Epithelial cell of proximal tubule (primary cell): ENCODE results near the gene TATDN2. TPM values are rescaled to one million over a fixed set of nuclear protein-coding genes. Genes with fewer than 3 reads are reported as not detected.

Experiments used
- DNase-seq: peaks from one replicate; pipeline ENCODE4 v3.0.0-alpha.2; 2011; ENCODE audit warnings: low read depth
- H3K4me3 ChIP-seq: 2 replicates; pipeline ENCODE4 v1.5.1; 2011; ENCODE audit warnings: low read depth, mild to moderate bottlenecking, low read length
- total RNA-seq: library from RNA; depleted of rRNA; stranded (reverse); fragments of >200 nt; gene quantifications from 2 replicates; pipeline ENCODE4 v1.2.3, GENCODE V29; 2015
- TF ChIP-seq, protein P1 (sequence below): conservative IDR thresholded peaks from 2 replicates; pipeline ENCODE4 v1.5.1; 2012; ENCODE audit warnings: low read depth, mild to moderate bottlenecking, low read length

The TATDN2 gene, protein sequence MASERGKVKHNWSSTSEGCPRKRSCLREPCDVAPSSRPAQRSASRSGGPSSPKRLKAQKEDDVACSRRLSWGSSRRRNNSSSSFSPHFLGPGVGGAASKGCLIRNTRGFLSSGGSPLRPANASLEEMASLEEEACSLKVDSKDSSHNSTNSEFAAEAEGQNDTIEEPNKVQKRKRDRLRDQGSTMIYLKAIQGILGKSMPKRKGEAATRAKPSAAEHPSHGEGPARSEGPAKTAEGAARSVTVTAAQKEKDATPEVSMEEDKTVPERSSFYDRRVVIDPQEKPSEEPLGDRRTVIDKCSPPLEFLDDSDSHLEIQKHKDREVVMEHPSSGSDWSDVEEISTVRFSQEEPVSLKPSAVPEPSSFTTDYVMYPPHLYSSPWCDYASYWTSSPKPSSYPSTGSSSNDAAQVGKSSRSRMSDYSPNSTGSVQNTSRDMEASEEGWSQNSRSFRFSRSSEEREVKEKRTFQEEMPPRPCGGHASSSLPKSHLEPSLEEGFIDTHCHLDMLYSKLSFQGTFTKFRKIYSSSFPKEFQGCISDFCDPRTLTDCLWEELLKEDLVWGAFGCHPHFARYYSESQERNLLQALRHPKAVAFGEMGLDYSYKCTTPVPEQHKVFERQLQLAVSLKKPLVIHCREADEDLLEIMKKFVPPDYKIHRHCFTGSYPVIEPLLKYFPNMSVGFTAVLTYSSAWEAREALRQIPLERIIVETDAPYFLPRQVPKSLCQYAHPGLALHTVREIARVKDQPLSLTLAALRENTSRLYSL
- 14.0 and 14.6 TPM in 2 replicates for total RNA-seq

DNA sequence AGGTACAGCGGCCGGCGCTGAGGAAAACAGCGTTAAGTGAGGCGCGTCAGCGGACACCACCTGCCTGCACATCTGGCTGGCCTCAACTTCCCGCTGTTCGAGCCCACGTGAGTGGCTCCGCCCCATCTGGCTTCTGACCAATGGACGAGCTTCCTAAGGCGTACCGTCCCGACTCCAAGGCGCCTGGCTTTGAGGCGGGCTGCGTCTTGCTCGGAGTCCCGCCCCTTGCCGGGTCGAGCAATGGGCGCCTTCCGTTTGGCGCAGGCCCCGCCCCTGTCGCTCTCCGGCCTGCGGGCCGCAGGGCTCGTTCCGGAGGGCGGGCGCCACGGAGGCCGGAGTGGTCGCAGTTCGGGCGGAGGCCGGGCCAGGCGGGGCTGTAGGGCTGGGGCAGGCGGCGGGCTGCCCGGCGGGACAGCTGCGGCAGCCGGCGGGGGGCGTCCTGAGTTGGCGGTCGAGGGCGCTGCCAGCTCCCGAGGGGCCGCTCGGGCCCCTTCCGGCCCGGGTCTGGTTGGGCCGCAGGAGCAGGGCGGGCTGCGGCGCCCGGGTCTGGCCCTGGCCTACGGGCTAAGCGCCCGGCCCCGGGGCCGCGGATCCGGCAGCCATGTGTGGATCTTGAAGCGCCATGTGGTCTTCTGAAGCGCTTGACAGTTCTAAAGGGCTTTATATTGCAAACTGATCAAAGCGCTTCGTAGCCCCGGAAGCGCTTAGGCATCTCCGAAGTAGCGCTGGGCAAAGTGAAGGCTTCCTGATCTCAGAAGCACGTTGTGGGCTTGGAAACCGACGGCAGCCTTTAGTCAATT lies at the start of gene TATDN2:
Gene TATDN2 (plus strand): TSS at position 276 of the 800 bp plus-strand sequence. CDS start 742 bp downstream, outside the sequence.
- DNase-seq = peak; percentile 53
- H3K4me3 ChIP-seq = peak within 1 kb of the TSS; percentile 86
- TF ChIP-seq, protein P1, sequence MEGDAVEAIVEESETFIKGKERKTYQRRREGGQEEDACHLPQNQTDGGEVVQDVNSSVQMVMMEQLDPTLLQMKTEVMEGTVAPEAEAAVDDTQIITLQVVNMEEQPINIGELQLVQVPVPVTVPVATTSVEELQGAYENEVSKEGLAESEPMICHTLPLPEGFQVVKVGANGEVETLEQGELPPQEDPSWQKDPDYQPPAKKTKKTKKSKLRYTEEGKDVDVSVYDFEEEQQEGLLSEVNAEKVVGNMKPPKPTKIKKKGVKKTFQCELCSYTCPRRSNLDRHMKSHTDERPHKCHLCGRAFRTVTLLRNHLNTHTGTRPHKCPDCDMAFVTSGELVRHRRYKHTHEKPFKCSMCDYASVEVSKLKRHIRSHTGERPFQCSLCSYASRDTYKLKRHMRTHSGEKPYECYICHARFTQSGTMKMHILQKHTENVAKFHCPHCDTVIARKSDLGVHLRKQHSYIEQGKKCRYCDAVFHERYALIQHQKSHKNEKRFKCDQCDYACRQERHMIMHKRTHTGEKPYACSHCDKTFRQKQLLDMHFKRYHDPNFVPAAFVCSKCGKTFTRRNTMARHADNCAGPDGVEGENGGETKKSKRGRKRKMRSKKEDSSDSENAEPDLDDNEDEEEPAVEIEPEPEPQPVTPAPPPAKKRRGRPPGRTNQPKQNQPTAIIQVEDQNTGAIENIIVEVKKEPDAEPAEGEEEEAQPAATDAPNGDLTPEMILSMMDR = no peak

DNA sequence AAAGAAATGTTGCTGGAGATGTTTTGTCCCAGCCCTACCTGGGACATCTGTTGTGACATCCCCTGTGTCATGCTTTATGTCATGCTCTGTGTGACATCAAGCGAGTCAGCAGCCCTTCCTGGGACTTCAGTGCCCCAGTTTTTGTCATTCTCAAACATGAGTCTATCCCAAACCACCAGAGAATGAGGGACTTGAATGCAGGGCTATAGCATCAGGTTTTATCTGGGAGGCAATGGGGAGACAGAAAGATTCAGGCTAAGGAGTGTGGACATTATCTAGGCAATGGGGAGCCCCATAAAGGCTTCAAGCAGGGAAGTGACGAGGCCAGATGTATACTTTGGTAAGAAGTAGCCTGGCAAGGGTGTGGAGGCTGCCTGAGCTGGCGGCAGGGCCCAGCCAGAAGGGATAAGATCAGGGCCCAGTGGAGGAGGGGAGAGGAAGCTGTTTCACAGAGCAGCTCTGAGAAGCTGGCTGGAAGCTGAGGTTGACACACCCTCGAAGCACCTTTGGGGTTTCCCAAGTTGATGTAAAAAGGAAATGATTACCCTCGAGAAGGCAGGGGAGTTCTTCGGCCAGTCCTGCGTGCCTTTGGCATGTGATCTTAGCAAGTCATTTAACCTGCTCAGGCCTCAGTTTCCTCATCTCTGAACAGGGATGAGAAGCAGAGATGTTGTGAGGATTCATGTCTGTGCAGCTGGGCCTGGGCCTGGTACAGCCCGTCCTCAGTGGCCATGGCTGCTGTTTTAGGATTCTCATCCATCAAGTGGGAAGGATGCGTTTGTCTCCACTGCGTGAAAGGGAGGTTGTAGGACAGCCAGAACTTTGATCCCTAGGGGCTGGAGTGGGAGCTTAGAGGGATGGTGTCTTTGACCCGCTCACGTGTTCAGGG lies 49.3 kb upstream of the TATDN2 start:
- H3K4me3 ChIP-seq = no peak overlapping the region
- peak; percentile 88 for DNase-seq
- TF ChIP-seq, protein P1 = no peak

DNA sequence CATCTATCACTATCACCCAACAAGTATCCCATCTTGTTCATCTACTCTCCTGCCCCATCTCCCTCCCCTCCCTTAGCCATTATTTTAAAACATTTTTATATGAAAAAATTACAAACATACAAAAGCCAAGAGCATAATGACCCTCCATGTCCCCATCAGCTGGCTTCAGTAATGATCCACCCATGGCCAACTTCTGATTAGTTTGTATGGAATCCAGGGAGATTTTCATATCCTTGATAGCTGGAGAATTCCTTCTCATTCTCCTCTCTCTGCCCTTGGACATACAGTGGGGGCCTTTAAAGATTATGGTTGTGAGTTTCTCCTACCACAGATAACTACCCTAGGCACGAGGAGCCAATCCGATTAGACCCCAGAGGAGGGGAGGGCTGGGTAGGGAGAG lies 43.3 kb upstream of the TATDN2 start:
- no peak overlapping the region for H3K4me3 ChIP-seq
- TF ChIP-seq, protein P1 = no peak
- DNase-seq = no peak

DNA sequence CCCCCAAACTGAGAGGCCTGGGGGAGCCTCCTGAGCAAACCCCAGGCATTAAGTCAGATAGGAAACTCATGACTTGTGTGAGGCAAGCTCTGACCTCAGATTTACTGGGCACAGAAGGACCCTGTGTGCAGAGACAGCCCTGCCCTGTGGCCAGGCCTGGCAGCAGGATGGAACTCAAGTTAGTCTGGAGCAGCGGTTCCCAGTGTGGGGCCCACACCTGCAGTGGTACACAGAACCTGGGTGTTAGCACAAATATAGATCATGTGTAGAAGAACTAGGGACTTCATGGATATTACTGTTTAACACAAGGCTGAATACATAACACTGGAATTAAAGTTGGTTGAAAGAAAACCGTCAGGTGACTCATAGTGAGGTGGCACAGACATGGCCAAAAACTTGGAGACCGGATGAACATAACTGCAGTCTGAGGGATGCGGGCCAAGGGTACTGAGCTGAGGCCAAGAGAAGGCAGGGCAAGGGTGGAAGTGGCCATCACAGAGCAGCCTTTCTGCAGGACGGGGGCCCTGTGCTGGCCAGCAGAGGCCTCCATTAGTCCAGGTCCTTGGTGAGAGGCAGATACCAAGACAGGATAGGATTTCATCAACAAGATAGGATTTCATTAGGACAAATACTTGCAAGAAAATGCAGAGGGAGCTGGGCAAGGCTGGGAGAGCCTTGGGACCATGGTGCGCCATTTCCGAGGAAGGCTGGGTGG lies 42.7 kb upstream of the TATDN2 start:
- H3K4me3 ChIP-seq = no peak overlapping the region
- peak; percentile 92 for DNase-seq
- TF ChIP-seq, protein P1 = no peak

DNA sequence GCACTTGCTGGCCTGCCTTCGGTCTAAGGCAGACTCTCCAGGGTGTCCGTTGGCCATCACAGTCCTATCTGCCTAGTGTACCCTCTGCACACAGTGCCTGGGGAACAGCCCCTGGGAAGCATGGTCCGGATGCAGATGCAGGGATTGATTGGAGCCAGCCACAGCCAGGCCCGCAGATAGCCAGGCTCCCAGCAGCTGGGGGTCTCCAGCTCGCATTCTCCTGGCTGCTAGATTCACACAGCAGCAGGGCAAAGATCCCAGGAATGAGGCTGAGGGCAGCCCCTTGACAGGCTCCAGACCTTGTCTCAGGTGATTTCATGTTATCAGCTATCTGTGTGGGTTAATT lies 42.1 kb upstream of the TATDN2 start:
- no peak for DNase-seq
- TF ChIP-seq, protein P1 = no peak
- no peak overlapping the region for H3K4me3 ChIP-seq
